LNCaP clone FGC (cell line): ENCODE data around the gene SBF1.

Source experiments
- DNase-seq: peaks from one replicate; pipeline ENCODE4 v3.0.0-alpha.2; 2011; ENCODE audit warnings: low read depth
- H3K4me3 ChIP-seq: 2 replicates; pipeline ENCODE4 v1.5.1; 2011; ENCODE audit warnings: mild to moderate bottlenecking, low read depth, low read length, control low read depth
- CTCF ChIP-seq: IDR thresholded peaks from 2 replicates; pipeline ENCODE4 v1.5.1; 2012; ENCODE audit warnings: mild to moderate bottlenecking; ENCODE audit not compliant: control insufficient read depth, insufficient read depth; ENCODE audit errors: extremely low read depth

Gene SBF1

GRCh38 chr22:50396751-50397370 is 78.0 kb downstream of the SBF1 start:
- H3K4me3 ChIP-seq, result peak overlapping the region; percentile 39
- TF ChIP-seq CTCF, result no peak
- DNase-seq, result peak; percentile 83
